Endodermal cell (in vitro differentiated cells): ENCODE data around the gene CDK2AP2. TPM values are rescaled to one million over a fixed set of nuclear protein-coding genes. Genes with fewer than 3 reads are reported as not detected.

Source experiments
- DNase-seq: peaks from one replicate; pipeline ENCODE4 v3.0.0-alpha.2; 2017
- H3K27ac ChIP-seq: 2 replicates; pipeline ENCODE4 v1.5.1; 2013; ENCODE audit warnings: mild to moderate bottlenecking, low read depth, low read length, moderate library complexity
- H3K27me3 ChIP-seq: 2 replicates; pipeline ENCODE4 v1.6.1; 2013; ENCODE audit warnings: mild to moderate bottlenecking, low read length, moderate library complexity; ENCODE audit not compliant: insufficient read depth, control insufficient read depth, poor library complexity, severe bottlenecking
- H3K36me3 ChIP-seq: 2 replicates; pipeline ENCODE4 v1.7.0; 2013; ENCODE audit warnings: mild to moderate bottlenecking, low read length, moderate library complexity; ENCODE audit not compliant: control insufficient read depth, insufficient read depth
- H3K4me1 ChIP-seq: one replicate; pipeline ENCODE4 v1.7.0; 2013; ENCODE audit warnings: low read length; ENCODE audit not compliant: control insufficient read depth, insufficient read depth
- H3K4me3 ChIP-seq: 2 replicates; pipeline ENCODE4 v1.5.1; 2013; ENCODE audit warnings: mild to moderate bottlenecking, low read length, moderate library complexity
- H3K9ac ChIP-seq: 2 replicates; pipeline ENCODE4 v1.6.1; 2013; ENCODE audit warnings: mild to moderate bottlenecking, low read length, moderate library complexity; ENCODE audit not compliant: poor library complexity, severe bottlenecking; ENCODE audit errors: extremely low read depth
- H3K9me3 ChIP-seq: 2 replicates; pipeline ENCODE4 v1.6.1; 2013; ENCODE audit warnings: mild to moderate bottlenecking, low read length, moderate library complexity; ENCODE audit not compliant: control insufficient read depth
- H3K27ac Mint-ChIP-seq: 2 replicates; pipeline ENCODE4 v1.8.0; 2020; ENCODE audit warnings: mixed read lengths
- H3K27me3 Mint-ChIP-seq: 2 replicates; pipeline ENCODE4 v1.8.0; 2021; ENCODE audit warnings: mild to moderate bottlenecking, mixed read lengths; ENCODE audit not compliant: insufficient read depth
- H3K36me3 Mint-ChIP-seq: 2 replicates; pipeline ENCODE4 v1.8.0; 2020; ENCODE audit warnings: low read depth, mixed read lengths
- H3K4me1 Mint-ChIP-seq: 2 replicates; pipeline ENCODE4 v1.8.0; 2020; ENCODE audit warnings: mixed read lengths
- H3K4me3 Mint-ChIP-seq: 2 replicates; pipeline ENCODE4 v1.8.0; 2020; ENCODE audit warnings: mild to moderate bottlenecking, moderate library complexity, mixed read lengths
- H3K9me3 Mint-ChIP-seq: 2 replicates; pipeline ENCODE4 v1.8.0; 2020; ENCODE audit warnings: mild to moderate bottlenecking, mixed read lengths
- WGBS, 2 experiments: methylation state at CpG; one replicate each; pipeline versions ENCODE4 v1.1.5 to v1.1.7; 2013; ENCODE audit warnings: missing lambda C conversion rate in 2 of 2, mixed read lengths in 1 of 2; ENCODE audit not compliant: insufficient coverage in 1 of 2, insufficient read length in 1 of 2; 5-methylcytosine and 5-hydroxymethylcytosine counted together
- total RNA-seq, 2 donors: library from RNA; stranded (reverse); fragmentation: NEBNext Ultra II Directional in 1 of 2; extraction: Animal tissue kit (Norgen Biotek cat#: 25700) in 1 of 2; gene quantifications; 2 replicates in 1 of 2; 3 replicates in 1 of 2; pipeline ENCODE4 v1.2.1, GENCODE V29; 2021
- TF ChIP-seq, protein P1 (sequence below): fragments of 200-600 bp; sonication (generic); conservative IDR thresholded peaks from 2 replicates; pipeline ENCODE4 v1.5.0; 2021; ENCODE audit warnings: antibody characterized with exemption, mild to moderate bottlenecking

CDK2AP2 gene
- total RNA-seq, 2 donors from 2014 or later, result 30.6 to 47.6 TPM

DNA sequence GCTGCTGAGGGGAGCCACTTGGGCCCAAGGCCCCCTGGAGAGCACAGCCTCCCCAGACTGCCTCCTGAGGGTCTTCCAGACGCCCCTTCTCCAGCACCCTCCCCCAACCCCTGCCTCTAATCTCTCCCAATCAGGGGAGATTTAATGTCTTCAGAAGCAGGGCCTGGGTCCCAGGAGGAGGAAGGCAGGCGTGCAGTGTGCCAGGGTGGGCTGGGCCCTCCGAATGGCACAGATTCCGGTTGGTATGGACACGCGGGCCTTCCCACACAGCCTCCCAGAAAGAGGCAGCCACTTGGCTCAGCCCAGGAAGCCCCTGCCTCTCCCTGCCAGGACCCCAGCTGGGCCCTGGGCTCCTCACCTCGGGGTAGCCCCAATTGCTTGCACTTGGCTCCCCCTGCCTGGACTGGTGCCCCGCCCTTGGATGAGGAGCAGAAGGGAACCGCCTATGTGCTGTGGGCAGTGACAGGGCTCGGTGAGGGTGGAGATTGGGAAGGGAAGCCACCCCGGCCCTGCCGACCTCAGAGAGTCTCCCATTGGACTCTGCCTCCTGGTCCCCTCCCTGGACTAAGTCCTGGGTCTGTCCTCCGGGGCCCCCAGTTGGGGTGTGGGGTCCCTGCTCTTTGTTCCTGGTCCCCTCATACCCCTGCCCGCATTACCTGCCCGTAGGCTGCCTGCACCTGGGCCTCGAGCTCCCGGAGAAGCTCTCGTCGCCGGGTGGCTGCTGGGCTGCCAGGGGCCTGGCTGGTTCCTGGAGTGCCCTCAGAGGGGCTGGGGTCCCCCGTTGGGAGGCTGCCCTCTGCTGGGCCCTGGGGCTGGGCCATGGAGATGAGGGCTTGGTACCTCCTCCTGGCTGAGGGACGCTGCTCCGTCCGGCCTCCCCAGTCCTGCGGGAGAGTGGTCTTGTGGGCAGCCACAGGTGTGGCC, 15.9 kb upstream of the CDK2AP2 start:
- no peak for DNase-seq
- H3K27me3 ChIP-seq, result no peaks in the 10 kb centered on the region
- H3K9me3 ChIP-seq, result no peaks in the 10 kb centered on the region
- Mint-ChIP-seq H3K36me3 (no peaks in the 10 kb centered on the region), H3K27me3 (peaks cover 11% of the 10 kb centered on the region), H3K9me3 (peaks cover 7% of the 10 kb centered on the region), H3K4me3 (no peak overlapping the region), H3K4me1 (no peaks in the 10 kb centered on the region), H3K27ac (no peak overlapping the region)
- H3K4me3 ChIP-seq, result no peak overlapping the region
- H3K36me3 ChIP-seq, result no peaks in the 10 kb centered on the region
- TF ChIP-seq, protein P1, sequence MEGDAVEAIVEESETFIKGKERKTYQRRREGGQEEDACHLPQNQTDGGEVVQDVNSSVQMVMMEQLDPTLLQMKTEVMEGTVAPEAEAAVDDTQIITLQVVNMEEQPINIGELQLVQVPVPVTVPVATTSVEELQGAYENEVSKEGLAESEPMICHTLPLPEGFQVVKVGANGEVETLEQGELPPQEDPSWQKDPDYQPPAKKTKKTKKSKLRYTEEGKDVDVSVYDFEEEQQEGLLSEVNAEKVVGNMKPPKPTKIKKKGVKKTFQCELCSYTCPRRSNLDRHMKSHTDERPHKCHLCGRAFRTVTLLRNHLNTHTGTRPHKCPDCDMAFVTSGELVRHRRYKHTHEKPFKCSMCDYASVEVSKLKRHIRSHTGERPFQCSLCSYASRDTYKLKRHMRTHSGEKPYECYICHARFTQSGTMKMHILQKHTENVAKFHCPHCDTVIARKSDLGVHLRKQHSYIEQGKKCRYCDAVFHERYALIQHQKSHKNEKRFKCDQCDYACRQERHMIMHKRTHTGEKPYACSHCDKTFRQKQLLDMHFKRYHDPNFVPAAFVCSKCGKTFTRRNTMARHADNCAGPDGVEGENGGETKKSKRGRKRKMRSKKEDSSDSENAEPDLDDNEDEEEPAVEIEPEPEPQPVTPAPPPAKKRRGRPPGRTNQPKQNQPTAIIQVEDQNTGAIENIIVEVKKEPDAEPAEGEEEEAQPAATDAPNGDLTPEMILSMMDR, result no peak
- H3K9ac ChIP-seq, result no peak overlapping the region
- H3K27ac ChIP-seq, result no peak overlapping the region
- WGBS, 2 experiments, result 91 to 97% methylated on average over 17 to 25 of the region's 25 CpGs
- no peaks in the 10 kb centered on the region for H3K4me1 ChIP-seq

DNA sequence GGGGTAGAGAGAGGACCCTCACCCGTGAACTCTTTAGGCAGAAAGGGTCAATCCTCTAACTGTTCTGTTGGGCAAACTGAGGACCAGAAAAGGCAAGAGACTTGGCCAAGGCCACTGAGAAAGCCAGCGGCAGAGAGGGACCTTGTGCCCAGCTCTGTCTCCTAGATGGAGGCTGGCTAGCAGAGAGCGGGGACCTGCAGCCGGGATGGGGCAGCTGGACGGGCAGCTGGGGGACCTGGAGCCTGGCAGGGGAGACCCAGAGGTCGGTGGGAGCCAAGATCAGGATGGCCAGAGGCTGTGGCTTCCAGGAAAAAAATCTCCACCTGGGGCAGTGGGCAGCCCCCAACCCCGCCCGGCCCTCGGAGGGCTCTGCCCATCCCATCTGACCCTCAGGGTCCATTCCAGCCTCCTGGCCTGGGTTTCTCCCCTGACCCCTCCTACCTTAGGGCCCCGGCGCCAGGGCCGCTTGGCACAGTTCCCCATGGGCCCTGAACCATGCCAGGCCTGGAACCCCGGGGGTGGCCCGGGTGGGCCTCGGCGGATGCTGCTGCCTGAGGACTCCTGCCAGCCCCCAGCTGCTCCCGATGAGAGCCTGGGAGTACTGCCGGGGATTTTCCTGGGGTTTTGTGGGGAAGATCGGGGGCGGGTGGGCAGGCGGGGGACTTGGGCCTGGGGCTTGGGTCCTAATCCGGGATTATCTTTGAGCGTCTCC, 15.0 kb upstream of the CDK2AP2 start, which contains the start of gene CABP2:
CABP2 (minus strand) TSS at position 603 of the 712 bp plus-strand sequence; CDS start at position 483, 120 bp downstream.
- DNase-seq, result no peak

DNA sequence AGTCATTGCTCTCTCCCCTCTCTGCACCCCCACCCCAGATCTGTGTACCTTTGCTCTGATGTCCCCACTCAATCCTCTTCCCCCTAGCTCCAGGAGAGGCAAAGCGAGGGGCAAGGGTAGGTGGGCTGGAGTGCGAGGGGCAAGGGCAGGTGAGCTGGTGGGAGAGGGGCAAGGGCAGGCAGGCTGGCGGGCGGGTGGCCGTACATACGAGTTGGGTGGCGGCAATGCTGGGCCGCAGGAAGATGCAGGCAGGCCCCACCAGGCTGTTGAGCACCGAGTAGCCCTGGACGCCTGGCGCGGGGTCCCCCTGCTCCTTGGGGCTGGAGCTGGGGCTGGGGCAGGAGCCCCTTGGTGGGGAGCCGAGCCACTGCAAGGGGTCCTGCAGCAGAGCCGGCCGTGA, 14.4 kb upstream of the CDK2AP2 start:
- H3K27ac Mint-ChIP-seq, result no peak overlapping the region
- no peaks in the 10 kb centered on the region for H3K4me1 ChIP-seq
- H3K9me3 ChIP-seq, result no peaks in the 10 kb centered on the region
- H3K36me3 Mint-ChIP-seq, result no peaks in the 10 kb centered on the region
- H3K36me3 ChIP-seq, result no peaks in the 10 kb centered on the region
- no peak overlapping the region for H3K27ac ChIP-seq
- H3K9me3 Mint-ChIP-seq, result peaks cover 3% of the 10 kb centered on the region
- no peak overlapping the region for H3K4me3 ChIP-seq
- no peaks in the 10 kb centered on the region for H3K27me3 ChIP-seq
- TF ChIP-seq, protein P1, result no peak
- no peak overlapping the region for H3K4me3 Mint-ChIP-seq
- H3K27me3 Mint-ChIP-seq, result peaks cover 10% of the 10 kb centered on the region
- H3K4me1 Mint-ChIP-seq, result no peaks in the 10 kb centered on the region
- WGBS, 2 experiments, result 85 to 96% methylated on average over 10 to 14 of the region's 15 CpGs
- DNase-seq, result no peak
- no peak overlapping the region for H3K9ac ChIP-seq

More for the DNA sequence above, 15.0 kb upstream of the CDK2AP2 start, which contains the start of gene CABP2:
- TF ChIP-seq, protein P1, result no peak
- no peaks in the 10 kb centered on the region for H3K36me3 Mint-ChIP-seq
- Histone ChIP-seq H3K4me1 (no peaks in the 10 kb centered on the region), H3K27me3 (no peaks in the 10 kb centered on the region), H3K9me3 (no peaks in the 10 kb centered on the region), H3K4me3 (no peak within 1 kb of the TSS), H3K36me3 (no peaks in the 10 kb centered on the region), H3K9ac (no peak within 1 kb of the TSS), H3K27ac (no peak within 1 kb of the TSS)
- no peaks in the 10 kb centered on the region for H3K4me1 Mint-ChIP-seq
- H3K27me3 Mint-ChIP-seq, result peaks cover 13% of the 10 kb centered on the region
- WGBS, 2 experiments, result 89 to 100% methylated on average over 7 to 23 of the region's 23 CpGs
- no peak within 1 kb of the TSS for H3K4me3 Mint-ChIP-seq
- H3K9me3 Mint-ChIP-seq, result peaks cover 5% of the 10 kb centered on the region
- H3K27ac Mint-ChIP-seq, result no peak within 1 kb of the TSS
